ENCODE data around the gene HIC2.
"Not testable (repeated sequence)": the region's sequence is repeated elsewhere in the genome, so short reads cannot be mapped to it uniquely, and the experiment has no call there.

DNA sequence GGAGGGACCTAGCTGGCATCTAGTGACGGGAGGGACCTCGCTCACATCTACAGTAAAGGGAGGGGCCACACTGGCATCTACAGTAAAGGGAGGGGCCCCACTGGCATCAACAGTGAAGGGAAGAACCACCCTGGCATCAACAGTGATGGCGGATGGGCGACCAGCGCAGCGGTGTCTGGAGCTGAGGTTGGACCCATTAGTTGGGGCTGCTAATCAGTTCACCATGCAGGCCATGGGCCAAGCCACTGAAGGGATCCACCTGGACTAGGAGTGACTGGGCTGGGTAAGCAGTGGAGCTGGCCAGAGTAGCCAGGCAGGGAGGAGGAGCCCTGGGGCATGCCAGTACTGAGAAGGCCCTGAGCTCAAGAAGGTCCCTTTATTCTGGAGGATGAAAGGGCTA lies 73.4 kb downstream of the HIC2 start:
- TF ChIP-seq, protein P1, sequence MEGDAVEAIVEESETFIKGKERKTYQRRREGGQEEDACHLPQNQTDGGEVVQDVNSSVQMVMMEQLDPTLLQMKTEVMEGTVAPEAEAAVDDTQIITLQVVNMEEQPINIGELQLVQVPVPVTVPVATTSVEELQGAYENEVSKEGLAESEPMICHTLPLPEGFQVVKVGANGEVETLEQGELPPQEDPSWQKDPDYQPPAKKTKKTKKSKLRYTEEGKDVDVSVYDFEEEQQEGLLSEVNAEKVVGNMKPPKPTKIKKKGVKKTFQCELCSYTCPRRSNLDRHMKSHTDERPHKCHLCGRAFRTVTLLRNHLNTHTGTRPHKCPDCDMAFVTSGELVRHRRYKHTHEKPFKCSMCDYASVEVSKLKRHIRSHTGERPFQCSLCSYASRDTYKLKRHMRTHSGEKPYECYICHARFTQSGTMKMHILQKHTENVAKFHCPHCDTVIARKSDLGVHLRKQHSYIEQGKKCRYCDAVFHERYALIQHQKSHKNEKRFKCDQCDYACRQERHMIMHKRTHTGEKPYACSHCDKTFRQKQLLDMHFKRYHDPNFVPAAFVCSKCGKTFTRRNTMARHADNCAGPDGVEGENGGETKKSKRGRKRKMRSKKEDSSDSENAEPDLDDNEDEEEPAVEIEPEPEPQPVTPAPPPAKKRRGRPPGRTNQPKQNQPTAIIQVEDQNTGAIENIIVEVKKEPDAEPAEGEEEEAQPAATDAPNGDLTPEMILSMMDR (IDR thresholded peaks at IDR 0.05; ENCODE audit: insufficient read depth, low read length) = not testable (repeated sequence)
- not testable (repeated sequence) for TF ChIP-seq POLR2AphosphoS5 (IDR thresholded peaks at IDR 0.05; ENCODE audit: low read depth); SPI1 (IDR thresholded peaks at IDR 0.05; ENCODE audit: borderline replicate concordance, low read depth); GABPA (IDR thresholded peaks at IDR 0.05; ENCODE audit: low read depth)
- TF ChIP-seq, protein P2, sequence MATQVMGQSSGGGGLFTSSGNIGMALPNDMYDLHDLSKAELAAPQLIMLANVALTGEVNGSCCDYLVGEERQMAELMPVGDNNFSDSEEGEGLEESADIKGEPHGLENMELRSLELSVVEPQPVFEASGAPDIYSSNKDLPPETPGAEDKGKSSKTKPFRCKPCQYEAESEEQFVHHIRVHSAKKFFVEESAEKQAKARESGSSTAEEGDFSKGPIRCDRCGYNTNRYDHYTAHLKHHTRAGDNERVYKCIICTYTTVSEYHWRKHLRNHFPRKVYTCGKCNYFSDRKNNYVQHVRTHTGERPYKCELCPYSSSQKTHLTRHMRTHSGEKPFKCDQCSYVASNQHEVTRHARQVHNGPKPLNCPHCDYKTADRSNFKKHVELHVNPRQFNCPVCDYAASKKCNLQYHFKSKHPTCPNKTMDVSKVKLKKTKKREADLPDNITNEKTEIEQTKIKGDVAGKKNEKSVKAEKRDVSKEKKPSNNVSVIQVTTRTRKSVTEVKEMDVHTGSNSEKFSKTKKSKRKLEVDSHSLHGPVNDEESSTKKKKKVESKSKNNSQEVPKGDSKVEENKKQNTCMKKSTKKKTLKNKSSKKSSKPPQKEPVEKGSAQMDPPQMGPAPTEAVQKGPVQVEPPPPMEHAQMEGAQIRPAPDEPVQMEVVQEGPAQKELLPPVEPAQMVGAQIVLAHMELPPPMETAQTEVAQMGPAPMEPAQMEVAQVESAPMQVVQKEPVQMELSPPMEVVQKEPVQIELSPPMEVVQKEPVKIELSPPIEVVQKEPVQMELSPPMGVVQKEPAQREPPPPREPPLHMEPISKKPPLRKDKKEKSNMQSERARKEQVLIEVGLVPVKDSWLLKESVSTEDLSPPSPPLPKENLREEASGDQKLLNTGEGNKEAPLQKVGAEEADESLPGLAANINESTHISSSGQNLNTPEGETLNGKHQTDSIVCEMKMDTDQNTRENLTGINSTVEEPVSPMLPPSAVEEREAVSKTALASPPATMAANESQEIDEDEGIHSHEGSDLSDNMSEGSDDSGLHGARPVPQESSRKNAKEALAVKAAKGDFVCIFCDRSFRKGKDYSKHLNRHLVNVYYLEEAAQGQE (IDR thresholded peaks at IDR 0.05; ENCODE audit: insufficient replicate concordance, low read depth) = not testable (repeated sequence)
